ENCODE measurements around the gene CCDC177.

DNA sequence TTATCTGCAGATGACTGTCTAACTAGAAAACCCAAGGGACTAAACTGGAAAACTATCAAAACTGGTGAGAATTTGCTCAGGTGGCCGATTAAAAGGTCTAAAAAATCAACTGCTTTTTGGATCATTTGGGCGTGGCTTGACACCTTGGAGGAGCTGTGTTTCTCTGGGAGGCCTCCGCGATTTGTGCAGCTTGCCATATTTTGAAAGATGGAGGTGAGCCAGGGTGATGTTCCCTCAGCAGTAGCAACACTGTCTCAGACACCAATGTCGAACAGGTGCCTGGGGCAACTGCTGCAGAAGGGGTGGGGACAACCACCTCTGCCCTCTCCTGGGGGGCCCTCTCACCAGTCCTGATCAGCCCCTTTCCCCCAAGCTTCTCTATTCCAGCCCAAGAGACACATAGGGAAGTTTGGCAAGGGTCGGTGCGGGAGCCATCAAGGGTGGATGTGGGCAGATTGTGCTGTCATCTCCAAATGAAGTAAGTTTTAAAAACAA lies 3.8 kb downstream of the CCDC177 start:
- TF ChIP-seq POLR2A (IDR thresholded peaks at IDR 0.05), result no peak
- TF ChIP-seq, protein P1, sequence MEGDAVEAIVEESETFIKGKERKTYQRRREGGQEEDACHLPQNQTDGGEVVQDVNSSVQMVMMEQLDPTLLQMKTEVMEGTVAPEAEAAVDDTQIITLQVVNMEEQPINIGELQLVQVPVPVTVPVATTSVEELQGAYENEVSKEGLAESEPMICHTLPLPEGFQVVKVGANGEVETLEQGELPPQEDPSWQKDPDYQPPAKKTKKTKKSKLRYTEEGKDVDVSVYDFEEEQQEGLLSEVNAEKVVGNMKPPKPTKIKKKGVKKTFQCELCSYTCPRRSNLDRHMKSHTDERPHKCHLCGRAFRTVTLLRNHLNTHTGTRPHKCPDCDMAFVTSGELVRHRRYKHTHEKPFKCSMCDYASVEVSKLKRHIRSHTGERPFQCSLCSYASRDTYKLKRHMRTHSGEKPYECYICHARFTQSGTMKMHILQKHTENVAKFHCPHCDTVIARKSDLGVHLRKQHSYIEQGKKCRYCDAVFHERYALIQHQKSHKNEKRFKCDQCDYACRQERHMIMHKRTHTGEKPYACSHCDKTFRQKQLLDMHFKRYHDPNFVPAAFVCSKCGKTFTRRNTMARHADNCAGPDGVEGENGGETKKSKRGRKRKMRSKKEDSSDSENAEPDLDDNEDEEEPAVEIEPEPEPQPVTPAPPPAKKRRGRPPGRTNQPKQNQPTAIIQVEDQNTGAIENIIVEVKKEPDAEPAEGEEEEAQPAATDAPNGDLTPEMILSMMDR (IDR thresholded peaks at IDR 0.05), result no peak

All from right lobe of liver (tissue), 4 donors.